Measurements from ENCODE around the gene TRIM3. TPM values are rescaled to one million over a fixed set of nuclear protein-coding genes. Genes with fewer than 3 reads are reported as not detected.

The TRIM3 gene
- total RNA-seq, 1 donor from 2014 or later: 128 TPM

- Mint-ChIP-seq H3K27ac (ENCODE audit: unreplicated experiment) (no peak overlapping the region), H3K4me1 (ENCODE audit: low read depth, unreplicated experiment) (no peaks in the 10 kb centered on the region), H3K27me3 (ENCODE audit: unreplicated experiment) (peaks cover 8% of the 10 kb centered on the region)
Measured at GRCh38 chr11:6459099-6459450, 14.7 kb downstream of the TRIM3 start.

GRCh38 chr11:6458352-6459098, 15.2 kb downstream of the TRIM3 start:
- peaks cover 7% of the 10 kb centered on the region for H3K27me3 Mint-ChIP-seq (ENCODE audit: unreplicated experiment)
- no peak overlapping the region for H3K4me3 Mint-ChIP-seq (ENCODE audit: unreplicated experiment)
- no peak overlapping the region for H3K27ac Mint-ChIP-seq (ENCODE audit: unreplicated experiment)
- no peak for DNase-seq
- no peak for TF ChIP-seq CTCF (IDR thresholded peaks at IDR 0.05; ENCODE audit: partially characterized antibody, unreplicated experiment)
- peaks cover 2% of the 10 kb centered on the region for H3K36me3 Mint-ChIP-seq (ENCODE audit: unreplicated experiment)
- H3K9me3 Mint-ChIP-seq (ENCODE audit: unreplicated experiment): no peaks in the 10 kb centered on the region
- H3K4me1 Mint-ChIP-seq (ENCODE audit: low read depth, unreplicated experiment): no peaks in the 10 kb centered on the region

More at GRCh38 chr11:6459099-6459450, 14.7 kb downstream of the TRIM3 start:
- no peak for TF ChIP-seq CTCF (IDR thresholded peaks at IDR 0.05; ENCODE audit: partially characterized antibody, unreplicated experiment)
- peaks cover 8% of the 10 kb centered on the region for H3K36me3 Mint-ChIP-seq (ENCODE audit: unreplicated experiment)
- H3K9me3 Mint-ChIP-seq (ENCODE audit: unreplicated experiment): no peaks in the 10 kb centered on the region
- H3K4me3 Mint-ChIP-seq (ENCODE audit: unreplicated experiment): no peak overlapping the region
- DNase-seq: no peak

- no peak for TF ChIP-seq CTCF (IDR thresholded peaks at IDR 0.05; ENCODE audit: partially characterized antibody, unreplicated experiment)
- peaks cover 5% of the 10 kb centered on the region for H3K27me3 Mint-ChIP-seq (ENCODE audit: unreplicated experiment)
Measured at GRCh38 chr11:6457581-6458320, 16.0 kb downstream of the TRIM3 start.

GRCh38 chr11:6456361-6457073, 17.2 kb downstream of the TRIM3 start:
- no peak overlapping the region for H3K4me3 Mint-ChIP-seq (ENCODE audit: unreplicated experiment)
- H3K27ac Mint-ChIP-seq (ENCODE audit: unreplicated experiment): no peak overlapping the region
- H3K9me3 Mint-ChIP-seq (ENCODE audit: unreplicated experiment): no peaks in the 10 kb centered on the region
- peaks cover 5% of the 10 kb centered on the region for H3K27me3 Mint-ChIP-seq (ENCODE audit: unreplicated experiment)
- H3K36me3 Mint-ChIP-seq (ENCODE audit: unreplicated experiment): no peaks in the 10 kb centered on the region
- no peaks in the 10 kb centered on the region for H3K4me1 Mint-ChIP-seq (ENCODE audit: low read depth, unreplicated experiment)
- no peak for DNase-seq
- TF ChIP-seq CTCF (IDR thresholded peaks at IDR 0.05; ENCODE audit: partially characterized antibody, unreplicated experiment): no peak

More at GRCh38 chr11:6457581-6458320, 16.0 kb downstream of the TRIM3 start:
- H3K4me3 Mint-ChIP-seq (ENCODE audit: unreplicated experiment): no peak overlapping the region
- H3K27ac Mint-ChIP-seq (ENCODE audit: unreplicated experiment): no peak overlapping the region
- H3K36me3 Mint-ChIP-seq (ENCODE audit: unreplicated experiment): no peaks in the 10 kb centered on the region
- no peaks in the 10 kb centered on the region for H3K9me3 Mint-ChIP-seq (ENCODE audit: unreplicated experiment)
- no peaks in the 10 kb centered on the region for H3K4me1 Mint-ChIP-seq (ENCODE audit: low read depth, unreplicated experiment)
- DNase-seq: no peak
